Right lobe of liver (tissue), 4 donors: ENCODE data around the gene TBC1D5.
"Not testable (repeated sequence)": the region's sequence is repeated elsewhere in the genome, so short reads cannot be mapped to it uniquely, and the experiment has no call there.

ENCODE experiments used
- CTCF ChIP-seq, 4 donors: fragments of 200-600 bp in 3 of 4; fragments of 450-650 bp in 1 of 4; IDR thresholded peaks; one replicate each; pipeline versions ENCODE4 v1.5.1 to v1.8.0; 2016 to 2022; ENCODE audit warnings: antibody characterized with exemption in 4 of 4, mild to moderate bottlenecking in 2 of 4
- POLR2A ChIP-seq: fragments of 450-650 bp; IDR thresholded peaks from one replicate; pipeline ENCODE4 v1.6.1; 2017; ENCODE audit warnings: antibody characterized with exemption, mild to moderate bottlenecking
- donor health status: DM: no; HTN: no; CAD: no.
- donor health status: DM: no; HTN: no; CAD: no.
- donor health status: DM: no; HTN: yes; CAD: no.

- not testable (repeated sequence) for TF ChIP-seq CTCF (IDR thresholded peaks at IDR 0.05); POLR2A
These were observed 613.8 kb downstream of the TBC1D5 start for GRCh38 chr3:17128671-17129070.
